DMS153 treated with DMSO at 0.1 percent for 48 hours (cell line): ENCODE measurements around the gene POU2AF1.

ENCODE experiments used
- DNase-seq: peaks from one replicate; lab custom pipeline; 2025; ENCODE audit not compliant: unreplicated experiment; lab: John Stamatoyannopoulos, UW

Gene POU2AF1

DNA sequence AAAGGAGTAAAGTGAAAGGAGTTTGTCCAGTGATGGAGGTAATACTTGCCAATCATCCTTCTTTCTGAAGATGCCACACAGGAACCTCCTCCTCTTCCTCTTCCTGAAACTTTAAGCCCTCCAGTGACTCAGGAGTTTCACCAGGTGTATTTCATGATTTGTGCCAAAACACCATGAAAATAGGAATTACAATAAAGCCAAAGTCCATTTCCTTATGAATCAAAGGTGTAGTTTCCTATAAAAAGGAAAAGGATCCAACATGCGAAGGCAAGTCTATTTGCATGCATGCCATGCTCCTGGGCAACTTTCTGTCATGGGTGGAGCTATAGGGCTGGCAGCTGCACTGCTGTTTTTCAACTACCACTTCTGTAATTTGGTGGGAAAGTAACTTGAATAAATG, 9.8 kb upstream of the POU2AF1 start:
- DNase-seq: no peak

- no peak for DNase-seq
These were observed 9.3 kb upstream of the POU2AF1 start for GRCh38 chr11:111388420-111388819.

- DNase-seq: peak; percentile 93
These were observed 8.3 kb upstream of the POU2AF1 start for GRCh38 chr11:111387363-111387762.

GRCh38 chr11:111386611-111387150, 7.6 kb upstream of the POU2AF1 start:
- no peak for DNase-seq

GRCh38 chr11:111384494-111384893, 5.4 kb upstream of the POU2AF1 start:
- no peak for DNase-seq

GRCh38 chr11:111382451-111382850, 3.4 kb upstream of the POU2AF1 start:
- no peak for DNase-seq

DNA sequence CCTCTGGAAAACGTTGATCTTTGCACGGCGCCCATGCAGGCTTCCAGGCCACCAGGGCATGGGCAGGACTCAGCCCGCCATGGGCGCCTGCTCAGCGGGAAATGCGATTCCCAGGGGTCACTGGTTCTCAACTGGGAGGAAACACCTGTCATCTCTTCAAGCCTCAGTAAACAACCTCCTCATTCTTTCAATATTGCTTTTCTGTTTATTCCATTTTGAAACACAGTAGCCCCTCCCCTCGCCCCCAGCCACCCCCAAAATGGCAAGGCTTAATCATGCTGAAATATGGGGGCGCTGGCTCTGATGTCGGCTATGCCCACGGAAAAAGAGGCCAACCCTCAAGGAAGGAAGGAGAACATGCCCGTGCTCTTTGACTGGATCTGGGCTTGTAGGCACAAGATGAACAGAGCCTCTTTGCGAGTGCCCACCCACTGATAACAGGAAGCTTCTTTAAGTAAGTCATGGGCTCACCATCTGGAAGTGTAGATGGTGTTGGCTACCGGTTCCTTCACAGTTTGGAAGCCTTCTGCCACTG, 594 bp upstream of the POU2AF1 start:
- DNase-seq: peak; percentile 42

DNA sequence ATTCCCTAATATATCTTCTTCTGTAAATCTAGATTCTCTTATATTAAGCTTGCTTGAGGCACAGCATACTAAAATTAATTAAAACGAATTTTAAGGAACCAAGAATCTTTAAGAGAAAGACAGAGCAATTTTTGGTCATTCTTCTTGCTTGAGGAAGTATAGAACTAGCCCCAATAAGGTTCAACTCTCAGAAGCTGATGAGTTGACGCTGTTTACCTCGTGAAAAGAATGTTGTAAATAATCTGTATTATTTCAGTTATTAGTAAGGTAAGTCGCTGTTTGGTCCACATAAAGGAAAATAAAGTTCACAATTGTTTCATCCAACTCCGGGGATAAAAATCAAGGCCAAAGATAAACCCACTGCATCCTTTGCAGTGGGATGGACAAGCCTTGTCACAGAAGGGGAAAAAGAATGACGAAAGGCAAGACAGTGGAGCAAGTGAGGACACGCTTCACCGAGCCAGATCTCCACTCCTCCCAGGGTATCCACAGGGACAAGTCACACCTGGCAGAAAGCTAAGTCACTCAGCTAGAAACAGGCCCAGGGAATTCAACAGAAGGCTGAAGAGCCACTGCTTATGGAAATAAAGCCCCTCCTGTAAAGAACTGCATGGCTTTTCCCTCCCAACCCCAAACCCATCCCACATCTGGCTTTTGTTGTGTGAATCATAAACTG, 752 bp downstream of the POU2AF1 start:
- no peak for DNase-seq

- no peak for DNase-seq
These were observed 2.7 kb downstream of the POU2AF1 start for GRCh38 chr11:111376181-111376871.

- DNase-seq: no peak
These were observed 5.5 kb downstream of the POU2AF1 start for GRCh38 chr11:111373590-111373989.

DNA sequence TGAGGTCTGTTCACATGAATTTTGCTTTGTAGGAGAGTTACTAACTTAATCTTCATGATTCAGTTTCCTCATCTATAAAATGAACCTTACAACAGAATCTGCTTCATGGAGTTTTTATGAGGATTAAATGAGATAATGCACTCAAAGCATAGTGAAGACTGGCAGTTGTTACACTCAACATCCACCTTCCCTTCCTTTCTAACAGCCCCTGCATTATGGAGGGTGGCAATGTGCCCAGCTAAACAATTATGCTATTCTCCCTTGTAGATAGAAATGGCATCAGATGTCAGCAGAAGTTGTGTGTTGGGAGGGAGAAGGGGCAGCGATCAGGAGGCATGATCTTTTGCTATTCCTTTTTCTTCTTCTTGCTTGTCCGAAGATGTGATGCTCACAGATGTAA, 6.5 kb downstream of the POU2AF1 start:
- DNase-seq: peak; percentile 76

DNA sequence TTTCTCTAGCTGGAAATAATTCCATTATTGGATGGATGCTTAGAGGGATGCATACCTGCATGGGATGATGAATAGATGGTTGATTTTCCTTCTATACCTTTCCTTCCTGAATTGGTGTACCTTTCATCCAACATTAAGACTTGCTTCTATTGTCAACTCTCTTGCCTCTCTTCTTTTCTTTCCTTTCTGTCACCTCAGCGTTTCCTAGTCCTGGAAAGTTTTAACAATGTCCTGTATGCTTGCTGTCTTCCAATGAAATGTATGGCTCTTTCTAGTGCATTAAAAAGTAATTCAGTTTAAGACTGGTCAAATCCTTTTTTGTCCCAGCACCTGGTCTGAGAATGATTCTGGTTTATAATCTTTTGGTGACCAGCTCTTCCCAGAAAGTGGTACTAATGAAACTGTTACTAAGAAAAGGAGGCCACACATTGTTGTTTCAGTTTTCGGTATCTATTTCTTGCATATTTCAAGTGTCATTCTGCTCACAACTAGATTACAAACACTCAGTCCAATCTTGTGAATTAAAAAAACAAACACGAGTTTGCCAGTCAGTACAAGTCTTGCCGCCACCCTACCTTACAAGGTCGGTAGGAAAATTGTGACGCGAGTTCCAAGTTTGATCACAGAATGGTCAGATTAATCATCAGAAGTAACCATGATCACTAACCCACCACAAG, 8.0 kb downstream of the POU2AF1 start:
- no peak for DNase-seq

DNA sequence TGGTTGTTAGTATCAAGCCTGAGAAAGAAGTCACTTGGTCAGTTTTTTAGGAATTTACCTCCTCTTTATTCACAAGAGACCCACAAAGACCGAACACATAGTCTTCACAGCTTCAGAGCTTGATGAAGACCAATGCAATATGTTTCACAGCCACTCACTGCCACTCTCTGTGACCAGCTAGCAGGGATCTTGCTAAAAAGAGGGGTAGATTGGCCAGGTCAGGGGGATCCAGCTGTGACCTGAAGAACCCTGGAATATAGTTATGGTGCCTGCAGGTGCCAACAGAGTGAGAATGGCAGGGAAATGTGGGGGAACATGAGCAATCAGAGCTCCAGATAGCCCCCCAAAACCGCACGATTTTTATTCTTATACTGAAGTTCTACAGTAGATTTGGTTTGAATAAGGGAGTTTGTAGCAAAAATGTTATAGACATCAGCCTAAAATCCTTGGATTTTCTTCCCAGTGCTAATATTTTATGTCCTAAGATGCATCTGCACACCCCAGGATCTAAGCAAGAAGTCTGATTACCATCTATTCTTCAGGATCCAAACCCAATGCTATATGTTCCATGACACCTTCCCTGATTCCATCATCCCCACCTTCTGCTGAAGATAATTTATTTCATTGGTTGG, 8.7 kb downstream of the POU2AF1 start:
- DNase-seq: no peak

DNA sequence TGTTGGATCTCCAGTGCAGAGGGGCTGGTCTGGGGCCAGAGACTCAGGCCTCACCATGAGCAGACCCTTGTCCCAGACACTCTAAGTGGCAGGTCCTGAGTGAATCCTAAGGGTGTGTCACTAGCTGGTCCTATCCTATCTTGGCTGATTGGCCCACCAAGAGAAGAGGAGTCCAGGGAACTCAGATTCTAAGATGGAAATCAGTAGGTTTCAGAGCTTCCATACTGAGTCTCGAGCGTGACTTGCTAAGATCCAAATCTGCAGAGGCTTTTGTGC, 10.9 kb downstream of the POU2AF1 start:
- DNase-seq: no peak

- no peak for DNase-seq
These were observed 11.4 kb downstream of the POU2AF1 start for GRCh38 chr11:111367411-111368284.

GRCh38 chr11:111366560-111367410, 12.3 kb downstream of the POU2AF1 start:
- no peak for DNase-seq

DNA sequence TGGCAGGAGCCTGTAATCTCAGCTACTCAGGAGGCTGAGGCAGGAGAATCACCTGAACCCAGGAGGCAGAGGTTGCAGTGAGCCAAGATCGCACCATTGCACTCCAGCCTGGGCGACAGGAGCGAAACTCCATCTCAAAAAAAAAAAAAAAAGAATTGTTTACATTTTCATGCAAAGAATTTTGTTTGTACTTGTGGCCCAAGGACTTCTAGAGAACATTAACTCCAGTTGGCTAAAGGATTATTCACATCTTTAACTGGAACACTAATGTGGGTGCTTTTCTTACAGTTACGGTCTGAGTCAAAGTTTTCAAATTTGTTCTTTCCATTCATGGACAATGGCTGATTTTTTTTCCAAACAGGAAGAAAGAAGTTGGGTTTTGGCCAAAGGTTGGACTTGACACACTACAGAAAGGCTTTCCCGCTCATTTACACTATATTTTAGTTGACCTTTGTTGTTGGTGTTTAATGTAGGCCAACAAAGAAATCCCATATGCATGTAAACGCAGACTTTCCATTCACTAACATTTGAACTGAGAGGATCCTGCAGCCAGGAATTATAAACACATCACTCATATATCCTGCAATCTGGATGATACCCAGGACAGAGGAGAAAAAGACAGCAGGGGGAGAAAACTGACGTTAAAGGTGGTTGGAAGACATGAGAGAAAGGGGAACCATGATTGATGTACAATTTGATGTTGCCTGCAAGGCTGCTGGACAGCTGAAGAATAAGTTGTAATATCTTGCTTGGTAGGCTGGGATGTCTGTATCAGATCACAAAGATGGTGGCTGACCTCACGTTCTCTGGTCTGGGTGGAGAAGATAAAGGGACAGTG, 13.1 kb downstream of the POU2AF1 start:
- no peak for DNase-seq

GRCh38 chr11:111364503-111364902, 14.6 kb downstream of the POU2AF1 start:
- DNase-seq: no peak

DNA sequence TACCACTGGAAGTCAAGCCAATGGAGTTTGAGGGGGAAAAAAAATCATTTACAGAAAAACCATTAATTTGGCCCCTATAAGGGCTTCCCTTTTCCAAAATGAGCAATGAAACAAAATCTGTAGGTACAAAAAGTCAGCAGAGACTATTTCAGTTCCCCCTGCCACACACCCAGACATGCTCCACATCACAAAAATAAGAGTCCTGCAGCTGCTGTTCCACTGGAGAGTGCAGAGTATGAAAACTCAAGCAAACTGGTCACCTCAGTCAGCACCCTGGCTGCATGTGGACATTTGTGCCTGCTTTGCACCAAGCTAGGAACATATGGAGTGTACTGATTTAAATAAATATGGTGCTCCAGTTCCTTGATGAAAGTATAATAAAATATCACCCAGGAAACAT, 15.1 kb downstream of the POU2AF1 start:
- DNase-seq: no peak
